HG02938 (cell line): Measurements from ENCODE around the gene FAM216A.
A peak's percentile ranks its signal among the peaks of the same experiment; 100 is the strongest.
"Not testable (repeated sequence)": the region's sequence is repeated elsewhere in the genome, so short reads cannot be mapped to it uniquely, and the experiment has no call there.

Experiments used
- ATAC-seq: cut with Tn5 transposase; IDR thresholded peaks from one replicate; pipeline ENCODE4 v1.9.1; 2021; ENCODE audit warnings: mild to moderate bottlenecking, moderate library complexity; ENCODE audit not compliant: unreplicated experiment

FAM216A gene

DNA sequence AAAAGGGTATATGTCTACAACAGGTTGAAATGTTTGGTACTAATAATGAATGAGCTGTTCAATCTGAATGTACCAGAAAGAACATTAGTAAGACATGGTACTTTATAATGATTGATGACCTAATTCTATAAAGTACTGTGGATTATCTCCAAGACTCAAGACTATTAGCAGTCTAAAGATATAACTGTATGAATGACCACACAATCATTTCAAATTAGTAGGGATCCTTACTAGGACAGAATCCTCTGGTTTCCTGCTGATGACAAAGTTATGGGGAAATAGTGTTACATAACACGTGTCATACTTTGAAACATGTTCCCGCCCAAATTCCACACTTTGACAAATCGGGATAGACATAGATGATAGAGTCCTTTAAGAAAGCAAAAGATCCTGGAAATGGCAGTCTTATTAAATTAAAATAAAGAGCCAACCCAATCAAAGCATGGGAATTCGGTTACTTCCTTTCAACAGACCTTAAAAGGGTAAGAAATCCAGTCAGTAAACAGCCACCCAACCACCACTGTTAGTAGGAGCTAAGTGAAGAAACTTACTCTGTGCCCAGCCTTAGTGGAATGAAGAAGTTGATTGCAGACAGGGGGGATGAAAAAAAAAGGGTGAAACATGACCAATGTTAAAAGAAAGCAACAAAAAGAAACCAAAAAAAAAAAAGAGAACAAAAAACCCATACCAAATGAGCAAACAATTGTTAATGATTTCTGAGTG lies 30.5 kb downstream of the FAM216A start:
- ATAC-seq, result no peak

DNA sequence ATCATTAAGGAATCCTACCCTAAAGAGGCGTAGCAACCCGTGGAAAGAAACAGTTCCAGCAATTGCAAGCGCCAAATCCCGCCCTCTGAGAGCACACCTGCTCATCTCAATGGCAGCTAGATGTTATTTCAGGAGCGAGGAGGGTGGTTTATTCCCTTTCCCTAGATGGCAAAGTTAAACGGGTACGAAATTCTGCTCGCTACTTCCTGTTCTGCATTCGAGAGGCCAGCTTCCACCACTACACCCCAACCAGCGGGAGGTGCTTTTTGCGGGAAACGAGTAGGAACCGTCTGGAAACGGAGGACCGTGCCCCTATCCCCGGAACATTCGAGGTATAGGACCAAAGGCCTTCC lies 32.7 kb downstream of the FAM216A start:
- no peak for ATAC-seq

DNA sequence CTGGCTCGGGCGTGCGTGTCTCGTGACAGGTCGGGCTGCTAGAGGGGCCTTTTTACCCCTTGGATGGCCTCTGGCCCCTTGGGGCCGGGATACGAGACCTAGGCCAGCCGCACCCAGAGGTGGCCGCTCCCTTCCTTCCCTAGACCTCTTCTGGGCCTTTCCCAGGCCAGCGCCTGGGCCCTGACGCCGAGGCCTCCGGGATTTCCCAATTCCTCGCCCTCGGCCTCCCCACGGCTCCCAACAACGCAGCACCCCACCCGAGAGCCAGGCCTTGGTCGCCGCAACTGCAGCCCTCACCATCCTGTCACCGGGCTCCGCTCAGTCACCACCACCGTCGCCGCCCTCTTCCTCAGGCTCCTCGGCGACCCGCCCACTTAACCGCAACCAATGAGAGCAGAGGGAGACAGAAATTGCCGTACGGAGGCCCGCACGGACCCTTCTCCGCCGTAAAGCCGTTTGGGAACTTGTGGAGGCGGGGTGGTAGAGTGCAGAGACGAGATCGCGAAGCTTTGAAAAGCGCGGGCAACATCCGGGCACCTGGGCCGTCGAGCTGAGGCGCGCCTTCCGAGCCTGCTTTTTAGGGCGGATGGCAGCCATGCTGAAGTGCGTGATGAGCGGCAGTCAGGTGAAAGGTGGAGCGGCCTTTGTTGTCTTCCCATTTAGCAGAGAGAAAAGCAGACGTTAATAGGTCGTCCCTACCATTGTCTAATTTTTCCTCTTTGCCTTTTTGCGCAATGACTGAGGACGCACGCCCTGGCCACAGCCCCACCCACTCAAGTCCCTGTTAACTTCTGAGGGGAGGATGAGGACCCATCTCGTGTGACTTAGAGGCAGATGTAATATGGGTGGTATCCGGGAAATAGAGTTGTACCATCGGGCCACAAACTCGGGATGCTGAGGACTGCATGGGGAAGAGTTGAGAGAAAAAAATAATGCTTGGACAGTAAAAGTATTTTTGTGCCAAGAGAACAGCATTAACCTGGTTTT lies 33.4 kb downstream of the FAM216A start, which contains the start of the genes RAD9B and VPS29:
TSS of gene RAD9B (plus strand) at position 580 of the 987 bp plus-strand sequence. CDS start at position 587, 7 bp downstream.
TSS of gene VPS29 (minus strand) at position 360 of the 987 bp plus-strand sequence. CDS start at position 300, 60 bp downstream.
- ATAC-seq, result peak; percentile 94

DNA sequence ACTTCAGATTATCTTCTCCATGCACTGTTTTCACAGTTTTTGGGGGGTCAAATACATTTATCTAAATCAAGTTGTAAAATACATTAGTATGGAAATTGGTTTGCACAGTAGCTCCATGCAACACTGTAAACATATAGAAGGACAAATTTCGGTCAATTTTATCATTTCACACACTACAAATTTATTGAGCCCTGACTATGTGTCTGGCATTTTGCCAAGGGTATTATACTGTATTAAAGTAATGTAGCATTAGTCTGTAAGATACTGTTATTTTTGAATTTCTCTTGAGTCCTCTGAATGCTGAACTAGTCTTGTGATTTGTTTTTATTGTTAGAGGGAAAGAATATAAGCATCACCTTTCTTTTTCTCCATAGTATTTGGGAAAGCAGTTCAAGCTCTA lies 34.8 kb downstream of the FAM216A start:
- no peak for ATAC-seq

DNA sequence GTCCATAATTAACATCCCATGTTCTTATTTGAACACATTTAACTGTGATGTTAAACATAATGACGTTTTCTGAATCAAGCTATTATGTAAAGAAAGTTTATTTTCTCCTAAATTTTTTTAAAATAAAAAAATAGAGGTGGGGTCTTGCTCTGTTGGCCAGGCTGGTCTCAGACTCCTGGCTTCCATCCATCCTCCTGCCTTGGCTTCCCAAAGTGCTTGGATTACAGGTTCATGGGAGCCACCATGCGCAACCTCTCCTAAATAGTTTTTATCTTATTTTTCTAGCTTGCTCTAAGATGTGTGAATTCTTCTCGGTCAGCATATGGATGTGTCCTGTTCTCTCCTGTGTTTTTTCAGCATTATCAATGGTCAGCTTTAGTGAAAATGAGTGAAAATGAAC lies 36.7 kb downstream of the FAM216A start:
- ATAC-seq, result no peak

DNA sequence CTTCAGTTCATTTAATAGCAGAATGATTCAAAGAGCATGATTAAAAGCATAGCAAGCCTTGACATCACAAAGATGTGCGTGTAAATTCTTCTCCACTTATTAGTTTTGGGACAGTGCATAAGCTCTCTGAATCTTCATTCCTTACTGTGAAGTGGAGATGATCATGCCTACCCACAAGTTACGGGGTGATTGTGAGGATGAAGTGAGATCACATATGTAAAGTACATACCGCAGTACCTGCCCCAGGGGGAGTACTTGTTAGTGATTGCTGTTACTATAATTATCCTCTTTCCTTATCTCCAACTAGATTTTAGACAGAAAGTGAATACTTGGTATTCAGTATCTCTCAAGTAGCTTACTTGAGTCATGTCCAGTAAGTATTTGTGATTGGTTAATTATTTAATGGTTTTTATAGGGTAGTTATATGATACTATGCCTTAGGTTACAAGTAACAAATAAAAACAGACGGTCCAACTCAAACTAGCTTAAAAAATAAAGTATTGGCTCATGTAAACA lies 39.5 kb downstream of the FAM216A start:
- ATAC-seq, result no peak

DNA sequence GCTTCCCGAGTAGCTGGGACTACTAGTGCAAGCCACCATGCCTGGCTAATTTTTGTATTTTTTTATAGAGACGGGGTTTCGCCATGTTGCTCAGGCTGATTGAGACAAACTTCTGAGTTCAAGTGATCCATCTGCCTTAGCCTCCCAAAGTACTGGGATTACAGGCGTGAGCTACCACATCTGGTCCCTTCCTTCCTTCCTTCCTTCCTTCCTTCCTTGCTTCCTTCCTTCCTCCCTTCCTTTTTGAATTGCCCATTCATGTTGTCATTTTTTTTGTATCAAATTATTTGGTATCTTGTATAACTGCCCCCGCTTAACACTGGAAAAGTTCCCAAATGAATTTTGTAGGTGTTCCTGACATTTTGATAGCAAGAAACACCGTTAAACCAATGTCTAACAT lies 45.2 kb downstream of the FAM216A start:
- no peak for ATAC-seq

DNA sequence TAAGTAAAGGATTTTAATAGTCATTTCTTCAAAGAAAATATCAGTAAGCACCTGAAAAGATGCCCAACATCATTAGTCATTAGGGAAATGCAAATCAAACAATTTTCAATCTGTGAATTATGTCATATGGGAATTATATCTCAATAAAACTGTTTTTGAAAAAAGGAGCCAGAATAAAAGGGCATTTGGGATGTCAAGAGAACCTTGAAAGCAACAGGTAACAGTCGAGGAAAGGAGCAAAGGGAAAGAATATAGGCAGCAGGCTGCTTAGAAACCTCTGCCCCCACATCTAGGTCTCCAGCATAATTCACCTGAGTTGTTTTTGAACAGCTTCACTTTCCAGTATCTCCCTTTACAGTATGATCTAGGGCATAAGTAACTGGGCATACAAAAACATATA lies 45.7 kb downstream of the FAM216A start:
- no peak for ATAC-seq

DNA sequence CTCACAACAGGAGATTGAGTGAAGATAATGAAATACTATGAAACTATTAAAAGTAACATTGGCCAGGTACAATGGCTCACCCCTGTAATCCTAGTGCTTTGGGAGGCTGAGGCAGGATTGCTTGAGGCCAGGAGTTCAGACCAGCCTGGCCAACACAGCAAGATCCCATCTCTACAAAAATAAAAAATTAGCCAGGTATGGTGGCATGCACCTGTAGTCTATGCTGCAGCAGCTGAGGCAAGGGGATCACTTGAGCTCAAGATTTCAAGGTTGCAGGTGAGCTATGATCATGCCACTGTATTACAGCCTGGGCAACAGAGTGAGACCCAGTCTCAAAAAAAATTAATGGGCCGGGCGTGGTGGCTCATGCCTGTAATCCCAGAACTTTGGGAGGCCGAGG lies 48.4 kb downstream of the FAM216A start:
- ATAC-seq, result no peak

DNA sequence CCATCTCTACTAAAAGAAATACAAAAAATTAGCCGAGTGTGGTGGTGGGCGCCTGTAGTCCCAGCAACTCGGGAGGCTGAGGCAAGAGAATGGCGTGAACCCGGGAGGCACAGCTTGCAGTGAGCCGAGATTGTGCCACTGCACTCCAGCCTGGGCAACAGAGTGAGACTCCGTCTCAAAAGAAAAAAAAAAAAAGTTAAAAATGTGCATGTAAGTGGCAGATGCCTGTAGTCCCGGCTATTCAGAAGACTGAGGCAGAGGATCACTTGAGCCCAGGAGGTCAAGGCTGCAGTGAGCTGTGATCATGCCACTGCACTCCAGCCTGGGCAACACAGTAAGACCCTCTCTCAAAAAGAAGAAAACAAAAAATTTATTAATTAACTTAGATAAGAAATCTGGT lies 49.4 kb downstream of the FAM216A start:
- not testable (repeated sequence) for ATAC-seq

DNA sequence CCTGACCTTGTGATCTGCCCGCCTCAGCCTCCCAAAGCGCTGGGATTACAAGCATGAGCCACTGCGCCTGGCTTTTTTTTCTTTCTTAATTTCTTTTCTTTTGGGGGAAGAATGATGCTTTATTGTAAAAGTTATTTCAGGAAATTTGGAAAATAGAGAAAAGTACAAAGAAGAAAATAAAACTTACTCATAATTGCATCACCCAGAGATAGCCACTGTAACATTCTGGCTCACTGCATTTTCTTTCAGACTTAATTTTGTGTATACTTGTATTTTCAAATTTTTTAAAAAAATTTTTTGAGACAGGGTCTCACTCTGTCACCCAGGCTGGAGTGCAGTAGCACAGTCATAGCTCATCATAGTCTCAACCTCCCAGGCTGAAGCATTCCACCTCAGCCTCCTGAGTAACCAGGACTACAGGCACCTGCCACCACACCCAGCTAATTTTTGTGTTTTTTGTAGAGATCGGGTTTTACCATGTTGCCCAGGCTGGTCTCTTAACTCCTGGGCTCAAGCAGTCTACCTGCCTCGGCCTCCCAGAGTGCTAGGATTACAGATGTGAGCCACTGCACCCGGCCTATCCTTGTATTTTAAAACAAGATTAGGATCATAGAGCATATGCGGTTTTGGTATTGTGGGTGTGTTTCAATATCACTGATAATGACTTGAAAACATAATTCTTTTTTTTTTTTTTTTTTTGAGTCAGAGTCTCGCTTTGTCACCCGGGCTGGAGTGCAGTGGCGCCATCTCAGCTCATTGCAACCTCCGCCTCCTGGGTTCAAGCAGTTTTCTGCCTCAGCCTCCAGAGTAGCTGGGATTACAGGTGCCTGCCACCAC lies 52.4 kb downstream of the FAM216A start:
- ATAC-seq, result not testable (repeated sequence)

DNA sequence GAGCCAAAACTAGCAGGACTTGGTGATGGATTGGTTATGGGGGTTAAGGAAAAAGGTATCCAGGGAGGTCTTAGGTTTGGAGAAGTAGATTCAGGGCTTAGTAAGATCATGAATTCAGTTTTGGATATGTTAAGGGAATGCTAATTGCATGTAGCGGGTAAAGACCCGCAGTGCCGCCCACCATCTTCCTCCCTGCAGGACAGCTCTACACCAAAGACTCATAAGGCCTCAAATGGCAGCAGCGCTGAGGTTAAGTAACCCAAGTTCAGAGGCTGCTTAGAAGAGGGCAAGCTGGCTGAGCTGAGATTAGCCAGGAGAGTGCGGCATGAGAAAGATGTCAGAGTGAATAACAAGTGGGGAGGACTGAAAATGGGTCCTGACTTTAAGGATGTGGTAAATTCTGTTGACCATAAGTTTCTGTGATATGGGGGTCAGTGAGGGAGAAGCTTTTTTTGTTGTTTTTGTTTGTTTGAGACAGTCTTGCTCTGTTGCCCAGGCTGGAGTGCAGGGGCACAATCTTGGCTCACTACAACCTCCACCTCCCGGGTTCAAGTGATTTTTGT lies 59.7 kb downstream of the FAM216A start:
- no peak for ATAC-seq

DNA sequence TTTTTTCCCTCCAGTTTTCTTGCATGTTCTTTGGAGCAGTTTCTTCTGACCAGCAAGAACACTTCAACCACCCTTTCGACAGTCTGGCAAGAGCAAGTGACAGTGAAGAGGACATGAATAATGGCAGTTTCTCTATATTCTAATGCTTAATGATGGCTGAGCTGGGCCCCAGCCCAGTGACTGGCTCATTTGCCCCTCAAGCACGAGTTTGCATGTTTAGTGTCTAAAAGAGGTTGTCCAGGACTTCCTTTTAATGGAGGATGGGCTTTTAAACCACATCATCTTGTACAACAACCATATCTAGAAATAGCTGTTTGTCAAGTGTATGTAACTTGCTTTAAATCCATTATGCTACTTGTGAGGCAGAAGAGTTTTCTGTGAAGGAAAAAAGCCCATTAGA lies 61.9 kb downstream of the FAM216A start:
- no peak for ATAC-seq

DNA sequence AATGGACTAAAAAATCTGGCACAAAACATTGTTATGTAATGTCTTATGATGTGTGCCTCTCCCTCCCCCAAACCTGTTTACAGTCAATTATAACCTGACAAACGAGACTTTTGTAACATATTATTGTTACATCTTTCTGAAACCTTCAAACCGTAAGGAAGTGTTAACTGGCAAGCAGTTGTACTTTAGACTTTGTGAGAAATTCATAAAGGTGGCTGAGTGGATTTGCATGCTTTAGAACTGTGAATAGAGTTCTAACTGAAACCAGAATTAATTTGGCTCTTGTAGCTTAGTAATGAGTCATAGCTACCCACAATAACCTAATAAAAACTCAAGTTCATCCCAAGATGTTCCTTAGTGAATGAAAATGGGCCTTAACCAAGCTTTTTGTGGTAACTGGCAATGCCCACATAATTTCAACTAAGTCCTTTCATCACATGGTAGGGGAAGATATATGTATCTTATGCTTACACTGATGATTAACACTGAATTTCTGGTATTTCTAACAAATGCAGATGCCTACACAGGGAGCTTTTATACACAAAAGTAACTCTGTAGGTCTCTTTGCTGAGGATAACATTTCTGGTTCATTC lies 63.2 kb downstream of the FAM216A start:
- peak; percentile 89 for ATAC-seq

DNA sequence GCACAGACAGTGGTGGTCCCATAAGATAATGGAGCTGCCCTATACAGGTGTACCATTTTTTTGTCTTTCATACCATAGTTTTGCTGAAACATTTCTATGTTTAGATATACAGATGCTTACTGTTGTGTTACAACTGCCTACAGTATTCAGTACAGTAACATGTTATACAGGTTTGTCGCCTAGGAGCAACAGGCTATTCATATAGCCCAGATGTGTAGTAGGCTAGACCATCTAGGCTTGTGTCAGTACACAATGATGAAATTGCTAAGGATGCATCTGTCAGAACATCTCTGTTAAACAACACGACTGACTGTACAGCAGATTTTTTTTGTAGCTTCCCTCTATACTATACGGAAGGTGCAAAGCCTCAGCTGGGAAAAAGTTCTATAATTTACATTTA lies 64.0 kb downstream of the FAM216A start:
- ATAC-seq, result no peak

DNA sequence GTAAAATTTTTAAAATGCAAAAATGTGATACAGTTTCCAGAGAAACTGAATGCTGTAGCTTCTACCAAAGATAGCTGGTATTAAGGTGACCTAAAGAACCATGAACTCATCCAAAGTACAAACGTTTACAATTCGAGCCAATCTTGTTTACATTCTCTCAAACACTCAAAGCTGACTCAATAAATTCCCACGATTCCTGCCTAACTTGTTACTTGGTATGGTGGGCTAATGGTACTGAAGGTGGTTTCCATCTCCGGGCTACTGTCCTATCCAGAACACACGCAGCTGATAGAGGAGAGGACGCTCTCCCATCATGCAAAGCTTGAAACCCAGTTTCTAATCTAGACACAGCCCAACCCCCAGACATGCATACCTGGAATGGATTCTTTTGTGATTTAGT lies 65.0 kb downstream of the FAM216A start:
- no peak for ATAC-seq

DNA sequence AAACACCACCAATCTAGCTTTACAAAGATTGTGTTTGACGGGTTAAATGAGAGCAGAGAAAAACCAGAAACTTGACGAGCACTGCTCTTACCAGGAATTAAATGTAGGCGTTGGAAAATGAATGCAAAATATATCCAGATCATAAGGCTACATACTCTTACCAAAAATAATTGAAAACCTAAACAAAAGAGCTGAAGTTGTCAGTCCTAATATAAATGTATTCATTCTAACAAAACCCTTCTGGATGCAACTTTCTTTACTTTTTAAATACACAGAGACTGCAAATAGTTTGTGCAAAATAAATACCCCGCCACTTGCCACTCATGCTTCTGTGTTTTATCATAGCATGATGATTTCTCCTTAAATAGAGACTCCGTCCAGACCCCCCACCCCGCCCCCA lies 66.2 kb downstream of the FAM216A start:
- no peak for ATAC-seq

DNA sequence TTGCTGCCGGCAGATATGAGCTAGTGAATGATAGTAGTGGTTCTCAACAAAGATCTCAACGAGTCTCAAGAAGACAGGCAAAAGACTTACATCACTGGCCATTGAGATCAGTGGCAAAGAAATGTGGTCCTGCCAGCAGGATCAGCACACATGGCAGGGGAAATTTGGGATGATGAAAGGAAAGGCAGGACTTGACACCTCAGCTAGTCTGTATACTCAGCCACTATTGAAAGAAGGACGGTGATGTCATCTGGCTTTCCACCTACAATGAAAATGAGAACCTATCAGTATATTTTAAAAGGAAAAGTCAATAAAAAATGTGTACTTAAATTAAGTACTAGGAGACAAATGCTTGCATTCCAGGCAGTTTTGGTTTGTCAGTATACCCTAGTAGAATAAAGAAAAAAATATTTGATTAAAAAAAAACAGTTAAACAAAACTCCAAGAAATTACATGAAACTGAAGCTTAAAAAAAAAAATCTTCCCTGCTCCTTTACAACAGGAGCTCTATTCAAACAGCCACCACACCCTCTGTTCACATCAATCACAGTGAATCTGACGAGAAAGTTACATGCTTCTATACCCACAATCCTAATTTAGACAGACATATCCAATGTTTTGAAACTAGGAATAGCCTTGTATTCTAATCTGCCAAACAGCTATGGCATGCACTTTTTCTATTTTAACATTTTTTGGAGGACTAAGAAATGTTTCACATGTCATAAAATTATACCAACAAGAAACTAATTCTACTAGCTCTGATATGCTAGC lies 68.4 kb downstream of the FAM216A start:
- ATAC-seq, result no peak
